ENCODE data around the gene VRK1. TPM values are rescaled to one million over a fixed set of nuclear protein-coding genes. Genes with fewer than 3 reads are reported as not detected.

Gene VRK1
- polyA plus RNA-seq, 2 of the 4 experiments (the other 2 are of a cell fraction): 32.2 to 34.2 TPM

GRCh38 chr14:96751505-96751904 is 45.7 kb upstream of the VRK1 start:
- TF ChIP-seq TFCP2L1 (CRISPR knock-in tag; IDR thresholded peaks at IDR 0.05) (no peak), E2F6 (IDR thresholded peaks at IDR 0.05; ENCODE audit: borderline replicate concordance, low read depth) (no peak), NFE2L2 (conservative IDR thresholded peaks at IDR 0.05; ENCODE audit: low read length) (no peak), HOXA7 (CRISPR knock-in tag; IDR thresholded peaks at IDR 0.05) (no peak), RCOR1 (IDR thresholded peaks at IDR 0.05; ENCODE audit: low read depth, low read length) (no peak), CTCF (IDR thresholded peaks at IDR 0.05) (no peak), FOSL2 (IDR thresholded peaks at IDR 0.05) (no peak), FOSL2 (CRISPR knock-in tag; IDR thresholded peaks at IDR 0.05) (no peak), HES2 (IDR thresholded peaks at IDR 0.05) (no peak), ZC3H11A (IDR thresholded peaks at IDR 0.05) (no peak), MYC (IDR thresholded peaks at IDR 0.05; ENCODE audit: borderline replicate concordance, low read length) (no peak), REST (IDR thresholded peaks at IDR 0.05) (no peak), HOXB5 (CRISPR knock-in tag; IDR thresholded peaks at IDR 0.05) (no peak), POLR2A (IDR thresholded peaks at IDR 0.05; ENCODE audit: low read length) (no peak), EHMT2 (IDR thresholded peaks at IDR 0.05; ENCODE audit: low read depth) (no peak), TP53 (CRISPR knock-in tag; IDR thresholded peaks at IDR 0.05) (no peak), RNF2 (IDR thresholded peaks at IDR 0.05; ENCODE audit: borderline replicate concordance, low read depth) (no peak), CHD2 (IDR thresholded peaks at IDR 0.05; ENCODE audit: low read length, partially characterized antibody) (no peak), ZSCAN20 (CRISPR knock-in tag; IDR thresholded peaks at IDR 0.05) (no peak)
- H3K4me3 ChIP-seq: no peak overlapping the region
- no peaks in the 10 kb centered on the region for H3K9me3 ChIP-seq
- WGBS (ENCODE audit: missing lambda C conversion rate): 36% methylated on average over 3 of the region's 3 CpGs
- no peaks in the 10 kb centered on the region for H3K4me1 ChIP-seq
- ATAC-seq (no peak), FAIRE-seq (no peak), DNase-seq (ENCODE audit: low read depth in 1 of 2, low spot score in 1 of 2) (no peak)
- CTCF ChIA-PET: no interaction called here
- no peak overlapping the region for H3K27ac ChIP-seq
- H3K4me2 ChIP-seq: no peak overlapping the region
- POLR2A ChIA-PET: no interaction called here

GRCh38 chr14:96752125-96752524 is 45.1 kb upstream of the VRK1 start:
- WGBS (ENCODE audit: missing lambda C conversion rate): 41% methylated on average over 5 of the region's 5 CpGs
- FAIRE-seq (no peak), DNase-seq (ENCODE audit: low read depth in 1 of 2, low spot score in 1 of 2) (no peak), ATAC-seq (no peak)
- ChIA-PET POLR2A (no interaction called here), CTCF (no interaction called here)
- Histone ChIP-seq H3K4me3 (no peak overlapping the region), H3K4me1 (no peaks in the 10 kb centered on the region), H3K4me2 (no peak overlapping the region), H3K9me3 (no peaks in the 10 kb centered on the region), H3K27ac (no peak overlapping the region)
- TF ChIP-seq ZSCAN20 (CRISPR knock-in tag; IDR thresholded peaks at IDR 0.05) (no peak), RNF2 (IDR thresholded peaks at IDR 0.05; ENCODE audit: borderline replicate concordance, low read depth) (no peak), EHMT2 (IDR thresholded peaks at IDR 0.05; ENCODE audit: low read depth) (no peak), POLR2A (IDR thresholded peaks at IDR 0.05; ENCODE audit: low read length) (no peak), ZFP36 (IDR thresholded peaks at IDR 0.05; ENCODE audit: borderline replicate concordance, partially characterized antibody) (no peak), NPAS2 (CRISPR knock-in tag; IDR thresholded peaks at IDR 0.05; ENCODE audit: borderline replicate concordance) (no peak), NR3C1 (IDR thresholded peaks at IDR 0.05) (no peak), EP300 (IDR thresholded peaks at IDR 0.05) (no peak), TP53 (CRISPR knock-in tag; IDR thresholded peaks at IDR 0.05) (no peak), FOSL2 (IDR thresholded peaks at IDR 0.05) (no peak), FOSL2 (CRISPR knock-in tag; IDR thresholded peaks at IDR 0.05) (no peak), RFX5 (IDR thresholded peaks at IDR 0.05) (no peak)

Data from A549 (cell line).